K562 (cell line): ENCODE measurements around the gene TSC22D1. TPM values are rescaled to one million over a fixed set of nuclear protein-coding genes. Genes with fewer than 3 reads are reported as not detected.

ENCODE experiments used
- ATF3 ChIP-seq, 2 experiments: fragments of 450-650 bp in 1 of 2; sonication (generic) in 1 of 2; formaldehyde crosslinking in 1 of 2; IDR thresholded peaks in 1 of 2; conservative IDR thresholded peaks in 1 of 2; 2 replicates each; pipeline versions ENCODE4 v1.6.1 to v1.8.1; 2016 to 2023; ENCODE audit warnings: mild to moderate bottlenecking in 2 of 2, moderate library complexity in 2 of 2, inconsistent platforms in 1 of 2, missing genetic modification reagents in 1 of 2
- CREBBP ChIP-seq: IDR thresholded peaks from one replicate; pipeline ENCODE4 v1.6.1; 2012; ENCODE audit warnings: low read depth, mild to moderate bottlenecking, control low read depth, inconsistent platforms, low read length
- ESRRB ChIP-seq: fragments of 250-450 bp; sonication (Bioruptor Pico); IDR thresholded peaks from 2 replicates; pipeline ENCODE4 v1.5.0; 2020; ENCODE audit warnings: mild to moderate bottlenecking, moderate library complexity, borderline replicate concordance
- HOXB6 ChIP-seq: fragments of 250-450 bp; sonication (Bioruptor Pico); IDR thresholded peaks from 2 replicates; pipeline ENCODE4 v1.5.1; 2022; ENCODE audit warnings: mild to moderate bottlenecking, borderline replicate concordance
- ILF3 ChIP-seq: fragments of 450-650 bp; IDR thresholded peaks from 2 replicates; pipeline ENCODE4 v1.6.1; 2018; ENCODE audit warnings: antibody characterized with exemption, mild to moderate bottlenecking, moderate library complexity, borderline replicate concordance
- IRF1 ChIP-seq: sonication (generic); formaldehyde crosslinking; IDR thresholded peaks from 2 replicates; pipeline ENCODE4 v1.8.0; 2022; ENCODE audit warnings: missing genetic modification reagents, mild to moderate bottlenecking, borderline replicate concordance
- MYC ChIP-seq, 2 experiments: fragments of 250-450 bp in 1 of 2; sonication (Bioruptor Pico) in 1 of 2; IDR thresholded peaks; 2 replicates each; pipeline versions ENCODE4 v1.5.1 to v1.6.1; 2012 to 2021; ENCODE audit warnings: low read depth in 2 of 2, borderline replicate concordance in 1 of 2, improper control_type of control experiment in 1 of 2, low read length in 1 of 2, mild to moderate bottlenecking in 1 of 2, moderate library complexity in 1 of 2
- RFX5 ChIP-seq: IDR thresholded peaks from 2 replicates; pipeline ENCODE4 v1.6.1; 2011; ENCODE audit warnings: low read depth, mild to moderate bottlenecking, improper control_type of control experiment, low read length
- RNF219 ChIP-seq: fragments of 250-450 bp; sonication (Bioruptor Pico); IDR thresholded peaks from 2 replicates; pipeline ENCODE4 v1.5.0; 2022; ENCODE audit warnings: mild to moderate bottlenecking
- SIN3A ChIP-seq, 2 experiments: fragments of 150-350 bp in 1 of 2; IDR thresholded peaks; 2 replicates each; pipeline ENCODE4 v1.6.1; 2011 to 2016; ENCODE audit warnings: borderline replicate concordance in 2 of 2, low read depth in 2 of 2, low read length in 2 of 2, mild to moderate bottlenecking in 2 of 2, moderate library complexity in 2 of 2; ENCODE audit not compliant: control insufficient read depth in 1 of 2
- SPI1 ChIP-seq: IDR thresholded peaks from 2 replicates; pipeline ENCODE4 v1.6.1; 2011; ENCODE audit warnings: low read depth, low read length, control low read depth, borderline replicate concordance
- TARDBP ChIP-seq: fragments of 450-650 bp; IDR thresholded peaks from 2 replicates; pipeline ENCODE4 v1.6.1; 2016
- ZNF174 ChIP-seq: fragments of 250-450 bp; sonication (Bioruptor Pico); IDR thresholded peaks from 2 replicates; pipeline ENCODE4 v1.4.0; 2020; ENCODE audit warnings: mild to moderate bottlenecking
- ZNF318 ChIP-seq, 2 experiments: fragments of 450-650 bp; IDR thresholded peaks; 2 replicates each; pipeline ENCODE4 v1.6.1; 2016; ENCODE audit warnings: mild to moderate bottlenecking in 2 of 2, borderline replicate concordance in 1 of 2, low read depth in 1 of 2, moderate library complexity in 1 of 2
- ZNF444 ChIP-seq: fragments of 250-450 bp; sonication (Bioruptor Pico); IDR thresholded peaks from 2 replicates; pipeline ENCODE4 v1.4.0; 2020; ENCODE audit warnings: mild to moderate bottlenecking, moderate library complexity
- polyA plus RNA-seq, 8 experiments: library from polyadenylated mRNA; depleted of rRNA in 4 of 8; stranded (reverse) in 5 of 8; unstranded in 3 of 8; fragments of >200 nt; fragmentation: Nextera tagmentation in 2 of 8; fragmentation: Illumina TruSeq in 1 of 8; extraction: Ambion mirVana in 2 of 8; extraction: Trizol in 1 of 8; gene quantifications; 2 replicates each; pipeline versions ENCODE4 v1.2.1 to v1.2.3, GENCODE V29; 2011 to 2014; ENCODE audit warnings: inconsistent platforms in 1 of 8, missing spikeins in 1 of 8
- total RNA-seq, 7 experiments: library from RNA; depleted of rRNA in 6 of 7; stranded (reverse); fragments of >200 nt in 6 of 7; fragmentation: Illumina TruSeq in 2 of 7; extraction: Trizol in 2 of 7; gene quantifications; 2 replicates each; pipeline versions ENCODE4 v1.2.1 to v1.2.3, GENCODE V29; 2011 to 2021; ENCODE audit warnings: low replicate concordance in 1 of 7

TSC22D1 gene
- total and polyA plus RNA-seq, 9 of the 15 experiments (the other 6 are each of a cell fraction or from before 2014, with no cell fraction given) = 2.6 to 19.8 (median 8.4) TPM

GRCh38 chr13:44578067-44578400 lies 1.9 kb upstream of the TSC22D1 start (continued):
- no peak for TF ChIP-seq ZNF318 (IDR thresholded peaks at IDR 0.05; ENCODE audit: borderline replicate concordance in 1 of 2, low read depth in 1 of 2)
- TF ChIP-seq ZNF174 (CRISPR knock-in tag) = no peak
- TF ChIP-seq HOXB6 (CRISPR knock-in tag) = no peak
- TF ChIP-seq RFX5 = no peak
- TF ChIP-seq RNF219 (CRISPR knock-in tag) = no peak
- no peak for TF ChIP-seq ESRRB (CRISPR knock-in tag)
- no peak for TF ChIP-seq ZNF444 (CRISPR knock-in tag)
- no peak for TF ChIP-seq ILF3
- TF ChIP-seq MYC (IDR thresholded peaks at IDR 0.05; ENCODE audit: low read depth, low read length) = no peak; the same call in 1 of the 2 replicates
- TF ChIP-seq MYC (CRISPR knock-in tag; IDR thresholded peaks at IDR 0.05; ENCODE audit: borderline replicate concordance, low read depth) = no peak
- no peak for TF ChIP-seq ATF3 (IDR thresholded peaks at IDR 0.05)
- TF ChIP-seq ATF3 (CRISPR knock-in tag; conservative IDR thresholded peaks at IDR 0.05) = no peak
- no peak for TF ChIP-seq TARDBP
- no peak for TF ChIP-seq CREBBP
- no peak for TF ChIP-seq SIN3A (IDR thresholded peaks at IDR 0.05; ENCODE audit: borderline replicate concordance in 2 of 2, control insufficient read depth in 1 of 2, low read depth in 2 of 2, low read length in 2 of 2)
- no peak for TF ChIP-seq SPI1
- no peak for TF ChIP-seq IRF1 (CRISPR knock-in tag)
